ENCODE data around the gene PGA4.
"Not testable (repeated sequence)": the region's sequence is repeated elsewhere in the genome, so short reads cannot be mapped to it uniquely, and the experiment has no call there.

The PGA4 gene

DNA sequence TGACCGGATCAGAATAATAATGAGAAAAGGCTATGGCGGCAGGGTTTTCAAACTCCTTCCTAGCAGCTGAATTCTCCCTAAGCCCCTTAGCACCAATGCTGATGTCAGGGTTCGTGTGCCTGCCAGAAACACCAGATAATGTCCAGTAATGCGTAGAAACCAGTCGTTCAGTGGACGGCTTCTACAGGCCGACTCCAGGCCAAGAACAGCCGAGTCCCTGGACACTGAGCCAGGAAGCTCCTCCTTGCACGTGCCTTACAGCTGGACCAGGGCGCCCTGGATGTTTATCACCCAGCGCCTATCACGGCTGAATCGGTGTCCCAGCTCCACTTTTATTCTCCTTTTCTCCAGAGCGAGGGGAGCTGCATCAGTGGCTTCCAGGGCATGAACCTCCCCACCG lies 9.9 kb upstream of the PGA4 start:
- H3K4me3 ChIP-seq (ENCODE audit: low read length); DNase-seq (ENCODE audit: low read depth): not testable (repeated sequence)

DNA sequence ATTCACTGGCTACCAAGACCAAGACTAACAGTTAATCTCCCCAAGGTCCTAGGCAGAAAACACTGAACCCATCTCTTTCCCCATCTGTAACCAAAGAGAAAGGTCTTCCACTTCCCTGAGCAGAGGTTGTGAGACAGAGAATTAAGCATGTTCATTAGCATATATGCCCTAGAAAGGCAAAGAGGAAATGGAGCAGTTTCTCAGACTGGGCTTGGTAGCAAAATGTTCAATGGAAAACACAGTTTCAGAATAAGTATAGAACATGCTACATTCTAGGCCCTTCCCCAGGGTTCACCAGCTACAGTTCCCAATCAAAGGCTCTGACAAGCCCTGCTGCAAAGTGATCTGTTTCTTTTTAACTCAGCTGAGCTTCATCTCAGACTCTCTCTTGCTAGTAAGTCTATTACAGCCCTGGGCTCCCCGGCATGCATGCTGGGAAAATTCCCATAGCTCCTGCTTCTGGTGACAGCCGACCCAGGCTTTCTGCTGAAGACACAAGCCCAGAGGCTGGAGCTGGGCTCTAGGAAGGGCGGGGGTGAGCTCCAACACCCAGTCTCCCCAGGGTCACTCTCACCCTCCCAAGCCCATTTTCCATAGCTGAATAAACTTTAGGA lies 8.3 kb upstream of the PGA4 start:
- H3K4me3 ChIP-seq (ENCODE audit: low read length); DNase-seq (ENCODE audit: low read depth): not testable (repeated sequence)

DNA sequence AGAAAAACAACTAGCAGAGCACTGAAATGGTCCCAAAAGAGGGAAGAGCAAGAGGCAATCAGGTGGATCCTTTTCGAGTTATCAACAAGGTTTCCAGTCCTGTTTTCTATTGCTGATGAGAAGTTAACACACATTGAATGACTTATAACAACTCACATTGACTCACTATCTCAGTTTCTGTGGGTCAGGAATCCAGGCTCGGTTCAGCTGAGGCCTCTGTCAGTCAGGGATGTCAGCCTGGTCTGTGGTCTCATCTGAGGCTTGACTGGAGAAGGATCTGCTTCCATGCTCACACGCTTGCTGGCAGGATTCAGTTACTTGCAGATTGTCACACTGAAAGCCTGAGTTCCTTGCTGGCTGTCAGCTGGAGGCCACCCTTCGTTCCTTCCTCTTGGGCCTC lies 3.8 kb upstream of the PGA4 start:
- not testable (repeated sequence) for H3K4me3 ChIP-seq (ENCODE audit: low read length); DNase-seq (ENCODE audit: low read depth)

DNA sequence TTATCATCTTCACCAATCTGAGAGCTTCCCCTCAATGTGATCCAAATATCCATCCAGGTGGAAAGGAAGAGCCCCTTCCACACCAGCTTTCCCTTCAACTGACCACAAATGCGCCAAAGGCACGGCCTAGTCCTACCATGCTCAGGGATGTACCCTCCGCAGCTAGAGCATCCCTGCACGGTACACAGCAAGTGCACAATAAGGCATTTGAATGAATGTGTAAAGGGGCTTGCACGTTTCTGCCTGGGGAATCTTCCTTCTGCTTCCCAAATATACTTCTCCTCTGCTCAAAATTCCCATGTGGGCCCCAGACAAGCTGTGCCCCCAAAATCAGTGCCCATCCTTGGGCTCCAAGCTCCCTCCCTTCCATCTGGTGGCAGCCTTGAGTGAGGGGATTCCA lies 3.1 kb upstream of the PGA4 start:
- H3K4me3 ChIP-seq (ENCODE audit: low read length); DNase-seq (ENCODE audit: low read depth): not testable (repeated sequence)

DNA sequence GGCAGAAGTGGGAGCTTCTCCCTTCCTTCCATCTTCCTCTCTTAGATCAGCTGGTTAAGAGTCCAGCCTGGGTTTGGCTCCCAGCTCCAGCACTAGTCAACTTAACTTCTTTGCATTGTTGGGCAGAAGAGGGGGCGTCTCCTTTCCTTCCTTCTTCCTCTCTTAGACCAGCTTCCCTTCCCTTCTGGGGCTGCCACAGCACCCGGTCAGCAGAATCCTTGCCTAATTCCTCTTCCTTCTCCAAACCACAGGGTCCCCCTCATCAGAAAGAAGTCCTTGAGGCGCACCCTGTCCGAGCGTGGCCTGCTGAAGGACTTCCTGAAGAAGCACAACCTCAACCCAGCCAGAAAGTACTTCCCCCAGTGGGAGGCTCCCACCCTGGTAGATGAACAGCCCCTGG lies 545 bp downstream of the PGA4 start:
- DNase-seq (ENCODE audit: low read depth); H3K4me3 ChIP-seq (ENCODE audit: low read length): not testable (repeated sequence)

DNA sequence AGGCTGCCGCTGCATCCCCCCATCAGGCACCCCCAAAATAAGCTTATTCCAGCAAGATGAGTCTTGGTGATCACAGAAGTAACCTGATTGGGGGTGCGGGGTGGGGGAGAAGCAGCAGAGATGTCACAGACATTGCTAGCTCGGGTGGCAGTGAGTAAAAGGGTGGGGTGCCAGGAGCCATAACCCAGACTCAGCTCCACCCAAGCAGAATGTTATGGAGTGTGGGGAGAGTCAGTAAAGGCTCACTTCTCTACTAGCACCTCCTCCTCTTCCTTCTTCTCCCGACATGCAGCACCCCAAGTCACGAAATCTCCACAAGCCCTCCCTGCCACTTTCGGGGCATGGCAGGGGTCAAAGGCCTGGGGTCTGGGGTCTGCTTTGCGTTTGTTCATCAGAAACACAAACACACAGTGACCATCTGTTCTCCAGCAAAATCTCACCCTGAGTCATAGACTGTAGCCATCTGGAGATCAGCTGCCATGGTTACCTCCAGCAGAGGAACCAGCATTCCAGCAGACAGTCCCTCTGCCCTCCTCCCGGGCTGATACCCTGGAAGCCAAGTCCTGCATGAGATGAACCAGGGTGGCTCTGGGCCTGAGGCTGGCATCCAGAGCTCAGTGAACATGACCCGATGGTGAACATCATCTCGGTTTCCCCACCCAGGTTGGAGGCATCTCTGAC lies 4.5 kb downstream of the PGA4 start:
- not testable (repeated sequence) for DNase-seq (ENCODE audit: low read depth); H3K4me3 ChIP-seq (ENCODE audit: low read length)

DNA sequence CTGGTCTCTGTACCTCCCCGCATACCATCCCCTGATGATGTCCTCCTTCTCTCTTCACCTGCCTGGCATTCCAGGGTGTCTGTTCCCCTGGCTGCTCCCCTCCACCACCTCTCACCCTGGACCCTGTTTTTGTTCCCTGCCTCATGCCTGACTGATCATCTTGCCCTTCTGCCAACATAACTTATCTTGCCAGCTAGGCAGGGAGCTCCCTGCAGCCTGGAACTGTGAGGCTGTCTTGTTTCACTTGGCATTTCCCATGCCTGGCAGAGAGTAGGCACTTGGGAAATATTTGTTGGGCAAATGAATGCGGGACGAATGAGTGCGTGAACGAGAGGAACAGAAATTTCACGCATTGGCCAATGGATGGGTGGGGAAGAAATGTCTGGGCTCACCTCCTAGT lies 7.3 kb downstream of the PGA4 start:
- DNase-seq (ENCODE audit: low read depth) = not testable (repeated sequence)

DNA sequence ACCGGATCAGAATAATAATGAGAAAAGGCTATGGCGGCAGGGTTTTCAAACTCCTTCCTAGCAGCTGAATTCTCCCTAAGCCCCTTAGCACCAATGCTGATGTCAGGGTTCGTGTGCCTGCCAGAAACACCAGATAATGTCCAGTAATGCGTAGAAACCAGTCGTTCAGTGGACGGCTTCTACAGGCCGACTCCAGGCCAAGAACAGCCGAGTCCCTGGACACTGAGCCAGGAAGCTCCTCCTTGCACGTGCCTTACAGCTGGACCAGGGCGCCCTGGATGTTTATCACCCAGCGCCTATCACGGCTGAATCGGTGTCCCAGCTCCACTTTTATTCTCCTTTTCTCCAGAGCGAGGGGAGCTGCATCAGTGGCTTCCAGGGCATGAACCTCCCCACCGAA lies 8.9 kb downstream of the PGA4 start:
- not testable (repeated sequence) for DNase-seq (ENCODE audit: low read depth); H3K4me3 ChIP-seq (ENCODE audit: low read length)

More for the DNA sequence above, 7.3 kb downstream of the PGA4 start:
- H3K4me3 ChIP-seq (ENCODE audit: low read length) = not testable (repeated sequence)

DNA sequence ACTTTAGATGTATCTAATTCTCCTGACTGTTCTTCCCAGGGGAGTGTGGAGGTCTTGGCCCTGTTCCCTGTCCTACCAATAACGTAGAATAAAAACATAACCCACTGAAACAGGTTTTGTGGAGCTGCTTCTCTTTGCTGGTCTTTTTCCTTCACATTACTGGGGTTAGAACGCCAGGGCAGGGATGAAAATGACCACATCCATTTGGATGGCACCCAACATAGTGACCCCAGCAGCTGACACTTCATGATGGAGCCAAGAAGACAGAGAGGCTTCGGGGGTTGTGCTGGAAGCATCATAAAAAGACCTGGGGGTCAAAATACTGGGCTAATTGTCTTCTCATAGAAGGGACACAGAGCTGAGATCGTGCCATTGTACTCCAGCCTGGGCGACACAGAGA lies 9.4 kb downstream of the PGA4 start:
- not testable (repeated sequence) for DNase-seq (ENCODE audit: low read depth); H3K4me3 ChIP-seq (ENCODE audit: low read length)

DNA sequence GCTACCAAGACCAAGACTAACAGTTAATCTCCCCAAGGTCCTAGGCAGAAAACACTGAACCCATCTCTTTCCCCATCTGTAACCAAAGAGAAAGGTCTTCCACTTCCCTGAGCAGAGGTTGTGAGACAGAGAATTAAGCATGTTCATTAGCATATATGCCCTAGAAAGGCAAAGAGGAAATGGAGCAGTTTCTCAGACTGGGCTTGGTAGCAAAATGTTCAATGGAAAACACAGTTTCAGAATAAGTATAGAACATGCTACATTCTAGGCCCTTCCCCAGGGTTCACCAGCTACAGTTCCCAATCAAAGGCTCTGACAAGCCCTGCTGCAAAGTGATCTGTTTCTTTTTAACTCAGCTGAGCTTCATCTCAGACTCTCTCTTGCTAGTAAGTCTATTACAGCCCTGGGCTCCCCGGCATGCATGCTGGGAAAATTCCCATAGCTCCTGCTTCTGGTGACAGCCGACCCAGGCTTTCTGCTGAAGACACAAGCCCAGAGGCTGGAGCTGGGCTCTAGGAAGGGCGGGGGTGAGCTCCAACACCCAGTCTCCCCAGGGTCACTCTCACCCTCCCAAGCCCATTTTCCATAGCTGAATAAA lies 10.5 kb downstream of the PGA4 start:
- not testable (repeated sequence) for H3K4me3 ChIP-seq (ENCODE audit: low read length); DNase-seq (ENCODE audit: low read depth)

DNA sequence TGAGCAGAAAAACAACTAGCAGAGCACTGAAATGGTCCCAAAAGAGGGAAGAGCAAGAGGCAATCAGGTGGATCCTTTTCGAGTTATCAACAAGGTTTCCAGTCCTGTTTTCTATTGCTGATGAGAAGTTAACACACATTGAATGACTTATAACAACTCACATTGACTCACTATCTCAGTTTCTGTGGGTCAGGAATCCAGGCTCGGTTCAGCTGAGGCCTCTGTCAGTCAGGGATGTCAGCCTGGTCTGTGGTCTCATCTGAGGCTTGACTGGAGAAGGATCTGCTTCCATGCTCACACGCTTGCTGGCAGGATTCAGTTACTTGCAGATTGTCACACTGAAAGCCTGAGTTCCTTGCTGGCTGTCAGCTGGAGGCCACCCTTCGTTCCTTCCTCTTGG lies 15.0 kb downstream of the PGA4 start:
- H3K4me3 ChIP-seq (ENCODE audit: low read length); DNase-seq (ENCODE audit: low read depth): not testable (repeated sequence)

DNA sequence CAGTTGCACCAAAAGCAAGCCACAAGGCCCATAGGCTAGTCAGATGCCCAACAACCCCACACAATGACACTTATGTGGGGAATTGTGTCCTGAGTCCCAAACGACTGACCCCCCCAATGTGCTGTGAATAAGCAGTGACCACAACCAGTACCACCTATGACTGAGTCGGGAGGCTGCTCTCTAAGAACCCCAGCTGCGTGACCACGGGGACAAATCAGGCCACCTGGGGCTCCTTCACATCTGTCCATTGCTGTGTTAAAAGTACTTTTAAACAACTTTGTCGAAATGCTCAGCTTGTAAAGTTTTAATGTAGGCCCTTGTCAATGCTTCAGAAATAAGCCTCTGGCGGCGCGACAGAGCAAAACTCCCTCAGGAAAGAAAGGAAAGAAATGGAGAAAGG lies 18.1 kb downstream of the PGA4 start:
- not testable (repeated sequence) for DNase-seq (ENCODE audit: low read depth); H3K4me3 ChIP-seq (ENCODE audit: low read length)

DNA sequence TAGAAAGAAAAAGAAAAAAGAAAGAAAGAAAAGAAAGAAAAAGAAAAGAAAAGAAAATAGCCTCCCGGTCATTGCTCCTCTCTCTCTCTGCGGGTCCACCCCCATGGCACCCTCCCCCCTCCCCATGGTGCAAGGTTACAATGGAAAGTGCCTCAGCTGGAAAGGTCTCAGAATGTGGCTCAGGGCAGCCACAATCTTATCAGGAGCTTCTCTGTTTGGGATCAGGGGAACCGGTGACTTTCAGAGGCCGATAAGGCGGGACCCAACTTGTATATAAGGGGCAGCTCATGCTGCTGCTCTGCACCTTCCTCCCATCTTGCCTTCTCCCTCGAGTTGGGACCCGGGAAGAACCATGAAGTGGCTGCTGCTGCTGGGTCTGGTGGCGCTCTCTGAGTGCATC lies 18.7 kb downstream of the PGA4 start, which contains the start of gene PGA5:
Gene PGA5 (plus strand): TSS at position 301 of the 400 bp plus-strand sequence. CDS start 52 bp downstream, at position 353.
- not testable (repeated sequence) for H3K4me3 ChIP-seq (ENCODE audit: low read length); DNase-seq (ENCODE audit: low read depth)

DNA sequence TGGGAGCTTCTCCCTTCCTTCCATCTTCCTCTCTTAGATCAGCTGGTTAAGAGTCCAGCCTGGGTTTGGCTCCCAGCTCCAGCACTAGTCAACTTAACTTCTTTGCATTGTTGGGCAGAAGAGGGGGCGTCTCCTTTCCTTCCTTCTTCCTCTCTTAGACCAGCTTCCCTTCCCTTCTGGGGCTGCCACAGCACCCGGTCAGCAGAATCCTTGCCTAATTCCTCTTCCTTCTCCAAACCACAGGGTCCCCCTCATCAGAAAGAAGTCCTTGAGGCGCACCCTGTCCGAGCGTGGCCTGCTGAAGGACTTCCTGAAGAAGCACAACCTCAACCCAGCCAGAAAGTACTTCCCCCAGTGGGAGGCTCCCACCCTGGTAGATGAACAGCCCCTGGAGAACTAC lies 19.4 kb downstream of the PGA4 start:
- not testable (repeated sequence) for H3K4me3 ChIP-seq (ENCODE audit: low read length); DNase-seq (ENCODE audit: low read depth)

DNA sequence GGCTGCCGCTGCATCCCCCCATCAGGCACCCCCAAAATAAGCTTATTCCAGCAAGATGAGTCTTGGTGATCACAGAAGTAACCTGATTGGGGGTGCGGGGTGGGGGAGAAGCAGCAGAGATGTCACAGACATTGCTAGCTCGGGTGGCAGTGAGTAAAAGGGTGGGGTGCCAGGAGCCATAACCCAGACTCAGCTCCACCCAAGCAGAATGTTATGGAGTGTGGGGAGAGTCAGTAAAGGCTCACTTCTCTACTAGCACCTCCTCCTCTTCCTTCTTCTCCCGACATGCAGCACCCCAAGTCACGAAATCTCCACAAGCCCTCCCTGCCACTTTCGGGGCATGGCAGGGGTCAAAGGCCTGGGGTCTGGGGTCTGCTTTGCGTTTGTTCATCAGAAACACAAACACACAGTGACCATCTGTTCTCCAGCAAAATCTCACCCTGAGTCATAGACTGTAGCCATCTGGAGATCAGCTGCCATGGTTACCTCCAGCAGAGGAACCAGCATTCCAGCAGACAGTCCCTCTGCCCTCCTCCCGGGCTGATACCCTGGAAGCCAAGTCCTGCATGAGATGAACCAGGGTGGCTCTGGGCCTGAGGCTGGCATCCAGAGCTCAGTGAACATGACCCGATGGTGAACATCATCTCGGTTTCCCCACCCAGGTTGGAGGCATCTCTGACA lies 23.3 kb downstream of the PGA4 start:
- H3K4me3 ChIP-seq (ENCODE audit: low read length); DNase-seq (ENCODE audit: low read depth): not testable (repeated sequence)

DNA sequence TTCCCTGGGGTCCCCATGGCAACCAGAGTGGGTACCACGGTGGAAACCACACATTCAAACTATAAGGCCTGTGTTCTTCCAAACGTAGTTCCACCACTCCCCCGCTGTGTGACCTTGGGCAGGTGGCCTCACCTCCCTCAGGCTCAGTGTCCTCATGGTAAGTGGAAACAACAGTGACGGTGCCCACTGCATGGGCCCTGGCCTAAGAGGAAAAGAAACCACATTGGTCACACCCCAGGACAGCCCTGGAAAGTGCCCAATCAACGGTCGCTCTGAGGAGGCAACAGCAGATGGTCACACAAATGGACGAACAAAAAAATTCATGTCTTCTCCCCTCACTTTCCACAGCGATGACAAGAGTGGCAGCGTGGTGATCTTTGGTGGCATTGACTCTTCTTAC lies 25.9 kb downstream of the PGA4 start:
- not testable (repeated sequence) for H3K4me3 ChIP-seq (ENCODE audit: low read length); DNase-seq (ENCODE audit: low read depth)

DNA sequence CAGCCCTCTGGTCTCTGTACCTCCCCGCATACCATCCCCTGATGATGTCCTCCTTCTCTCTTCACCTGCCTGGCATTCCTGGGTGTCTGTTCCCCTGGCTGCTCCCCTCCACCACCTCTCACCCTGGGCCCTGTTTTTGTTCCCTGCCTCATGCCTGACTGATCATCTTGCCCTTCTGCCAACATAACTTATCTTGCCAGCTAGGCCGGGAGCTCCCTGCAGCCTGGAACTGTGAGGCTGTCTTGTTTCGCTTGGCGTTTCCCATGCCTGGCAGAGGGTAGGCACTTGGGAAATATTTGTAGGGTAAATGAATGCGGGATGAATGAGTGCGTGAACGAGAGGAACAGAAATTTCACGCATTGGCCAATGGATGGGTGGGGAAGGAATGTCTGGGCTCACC lies 27.1 kb downstream of the PGA4 start:
- not testable (repeated sequence) for DNase-seq (ENCODE audit: low read depth)

DNA sequence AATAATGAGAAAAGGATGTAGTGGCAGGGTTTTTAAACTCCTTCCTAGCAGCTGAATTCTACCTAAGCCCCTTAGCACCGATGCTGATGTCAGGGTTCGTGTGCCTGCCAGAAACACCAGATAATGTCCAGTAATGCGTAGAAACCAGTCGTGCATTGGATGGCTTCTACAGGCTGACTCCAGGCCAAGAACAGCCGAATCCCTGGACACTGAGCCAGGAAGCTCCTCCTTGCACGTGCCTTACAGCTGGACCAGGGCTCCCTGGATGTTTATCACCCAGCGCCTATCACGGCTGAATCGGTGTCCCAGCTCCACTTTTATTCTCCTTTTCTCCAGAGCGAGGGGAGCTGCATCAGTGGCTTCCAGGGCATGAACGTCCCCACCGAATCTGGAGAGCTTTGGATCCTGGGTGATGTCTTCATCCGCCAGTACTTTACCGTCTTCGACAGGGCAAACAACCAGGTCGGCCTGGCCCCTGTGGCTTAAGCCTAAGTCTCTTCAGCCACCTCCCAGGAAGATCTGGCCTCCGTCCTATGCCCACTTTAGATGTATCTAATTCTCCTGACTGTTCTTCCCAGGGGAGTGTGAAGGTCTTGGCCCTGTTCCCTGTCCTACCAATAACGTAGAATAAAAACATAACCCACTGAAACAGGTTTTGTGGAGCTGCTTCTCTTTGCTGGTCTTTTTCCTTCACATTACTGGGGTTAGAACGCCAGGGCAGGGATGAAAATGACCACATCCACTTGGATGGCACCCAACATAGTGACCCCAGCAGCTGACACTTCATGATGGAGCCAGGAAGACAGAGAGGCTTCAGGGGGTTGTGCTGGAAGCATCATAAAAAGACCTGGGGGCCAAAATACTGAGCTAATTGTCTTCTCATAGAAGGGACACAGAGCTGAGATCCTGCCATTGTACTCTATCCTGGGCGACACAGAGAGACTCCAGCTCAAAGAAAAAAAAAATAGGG lies 28.9 kb downstream of the PGA4 start:
- not testable (repeated sequence) for H3K4me3 ChIP-seq (ENCODE audit: low read length); DNase-seq (ENCODE audit: low read depth)

More for the DNA sequence above, 27.1 kb downstream of the PGA4 start:
- not testable (repeated sequence) for H3K4me3 ChIP-seq (ENCODE audit: low read length)

DNA sequence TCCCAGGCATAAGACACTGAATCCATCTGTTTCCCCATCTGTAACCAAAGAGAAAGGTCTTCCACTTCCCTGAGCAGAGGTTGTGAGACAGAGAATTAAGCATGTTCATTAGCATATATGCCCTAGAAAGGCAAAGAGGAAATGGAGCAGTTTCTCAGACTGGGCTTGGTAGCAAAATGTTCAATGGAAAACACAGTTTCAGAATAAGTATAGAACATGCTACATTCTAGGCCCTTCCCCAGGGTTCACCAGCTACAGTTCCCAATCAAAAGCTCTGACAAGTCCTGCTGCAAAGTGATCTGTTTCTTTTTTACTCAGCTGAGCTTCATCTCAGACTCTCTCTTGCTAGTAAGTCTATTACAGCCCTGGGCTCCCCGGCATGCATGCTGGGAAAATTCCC lies 30.2 kb downstream of the PGA4 start:
- H3K4me3 ChIP-seq (ENCODE audit: low read length); DNase-seq (ENCODE audit: low read depth): not testable (repeated sequence)
